ENCODE results near the gene ZNF518A. TPM values are rescaled to one million over a fixed set of nuclear protein-coding genes. Genes with fewer than 3 reads are reported as not detected.
A peak's percentile ranks its signal among the peaks of the same experiment; 100 is the strongest.

Gene ZNF518A
- 10 to 100 TPM; 20.0 to 23.1 TPM for total RNA-seq
- long read RNA-seq, donor 1, partial matches to known transcripts = 0 of 4 reads
- long read RNA-seq, donor 1, other reads (novel, unspliced or antisense) = 4 of 4 reads
- long read RNA-seq, donor 2, partial matches to known transcripts = 0 of 7 reads
- long read RNA-seq, donor 2, other reads (novel, unspliced or antisense) = 7 of 7 reads

GRCh38 chr10:96129387-96130325 is at the start of gene ZNF518A:
TSS of gene ZNF518A (plus strand) at chr10:96130297. CDS start at chr10:96156323, 26,026 bp downstream.
- intact Hi-C loops (cut with DNase I) = loop anchor here in 1 of 2 donors (1.0 kb wide), 1 partner anchor 39 kb away; no protein-coding TSS in a partner anchor

GRCh38 chr10:96082153-96082552 is 47.9 kb upstream of the ZNF518A start:
- DNase-seq (ENCODE audit: low spot score) = no peak
- intact Hi-C loops (cut with DNase I) = no loop called here

More at GRCh38 chr10:96129387-96130325, at the start of gene ZNF518A:
- DNase-seq (ENCODE audit: low spot score) = peak; percentile 98

GRCh38 chr10:96082748-96083147 is 47.3 kb upstream of the ZNF518A start:
- intact Hi-C loops (cut with DNase I) = no loop called here
- DNase-seq (ENCODE audit: low spot score) = no peak

- no peak for DNase-seq (ENCODE audit: low spot score)
Measured at GRCh38 chr10:96089116-96089515, 41.0 kb upstream of the ZNF518A start.

GRCh38 chr10:96089670-96090462 is 40.2 kb upstream of the ZNF518A start:
- peak; percentile 98 for DNase-seq (ENCODE audit: low spot score)
- intact Hi-C loops (cut with DNase I) = loop anchor here (1.0 to 5.0 kb wide), 2 partner anchors 40 to 243 kb away; partner anchors contain the start of gene ZNF518A (in 1 of the 2)

More at GRCh38 chr10:96089116-96089515, 41.0 kb upstream of the ZNF518A start:
- intact Hi-C loops (cut with DNase I) = loop anchor here in 1 of 2 donors (5.0 kb wide), 1 partner anchor 242 kb away; no protein-coding TSS in a partner anchor

GRCh38 chr10:96090463-96090800 is 39.7 kb upstream of the ZNF518A start:
- DNase-seq (ENCODE audit: low spot score) = no peak
- intact Hi-C loops (cut with DNase I) = loop anchor here in 1 of 2 donors (1.0 kb wide), 1 partner anchor 40 kb away; the partner anchor contains the start of gene ZNF518A

GRCh38 chr10:96092999-96093767 is 36.9 kb upstream of the ZNF518A start:
- DNase-seq (ENCODE audit: low spot score) = no peak
- intact Hi-C loops (cut with DNase I) = no loop called here

- intact Hi-C loops (cut with DNase I) = no loop called here
- DNase-seq (ENCODE audit: low spot score) = no peak
Measured at GRCh38 chr10:96093948-96094347, 36.1 kb upstream of the ZNF518A start.

GRCh38 chr10:96096958-96097357 is 33.1 kb upstream of the ZNF518A start:
- DNase-seq (ENCODE audit: low spot score) = no peak
- intact Hi-C loops (cut with DNase I) = no loop called here

- intact Hi-C loops (cut with DNase I) = no loop called here
Measured at GRCh38 chr10:96097865-96098264, 32.2 kb upstream of the ZNF518A start.

GRCh38 chr10:96107623-96108038 is 22.5 kb upstream of the ZNF518A start:
- intact Hi-C loops (cut with DNase I) = loop anchor here in 1 of 2 donors (5.0 kb wide), 1 partner anchor 480 kb away; the partner anchor contains the start of gene TM9SF3
- DNase-seq (ENCODE audit: low spot score) = no peak

More at GRCh38 chr10:96097865-96098264, 32.2 kb upstream of the ZNF518A start:
- no peak for DNase-seq (ENCODE audit: low spot score)

GRCh38 chr10:96112531-96112930 is 17.6 kb upstream of the ZNF518A start:
- intact Hi-C loops (cut with DNase I) = no loop called here
- no peak for DNase-seq (ENCODE audit: low spot score)

GRCh38 chr10:96118604-96119450 is 11.3 kb upstream of the ZNF518A start:
- intact Hi-C loops (cut with DNase I) = no loop called here
- no peak for DNase-seq (ENCODE audit: low spot score)

GRCh38 chr10:96122824-96123223 is 7.3 kb upstream of the ZNF518A start:
- intact Hi-C loops (cut with DNase I) = no loop called here
- no peak for DNase-seq (ENCODE audit: low spot score)

GRCh38 chr10:96124230-96125141 is 5.6 kb upstream of the ZNF518A start:
- intact Hi-C loops (cut with DNase I) = no loop called here
- no peak for DNase-seq (ENCODE audit: low spot score)

GRCh38 chr10:96125142-96125515 is 5.0 kb upstream of the ZNF518A start:
- DNase-seq (ENCODE audit: low spot score) = no peak
- intact Hi-C loops (cut with DNase I) = no loop called here
